DMS153 treated with DMSO at 0.1 percent for 48 hours (cell line): ENCODE results near the gene PTPRN2.

Experiments used
- DNase-seq: peaks from one replicate; lab custom pipeline; 2025; ENCODE audit not compliant: unreplicated experiment; lab: John Stamatoyannopoulos, UW

The PTPRN2 gene

DNA sequence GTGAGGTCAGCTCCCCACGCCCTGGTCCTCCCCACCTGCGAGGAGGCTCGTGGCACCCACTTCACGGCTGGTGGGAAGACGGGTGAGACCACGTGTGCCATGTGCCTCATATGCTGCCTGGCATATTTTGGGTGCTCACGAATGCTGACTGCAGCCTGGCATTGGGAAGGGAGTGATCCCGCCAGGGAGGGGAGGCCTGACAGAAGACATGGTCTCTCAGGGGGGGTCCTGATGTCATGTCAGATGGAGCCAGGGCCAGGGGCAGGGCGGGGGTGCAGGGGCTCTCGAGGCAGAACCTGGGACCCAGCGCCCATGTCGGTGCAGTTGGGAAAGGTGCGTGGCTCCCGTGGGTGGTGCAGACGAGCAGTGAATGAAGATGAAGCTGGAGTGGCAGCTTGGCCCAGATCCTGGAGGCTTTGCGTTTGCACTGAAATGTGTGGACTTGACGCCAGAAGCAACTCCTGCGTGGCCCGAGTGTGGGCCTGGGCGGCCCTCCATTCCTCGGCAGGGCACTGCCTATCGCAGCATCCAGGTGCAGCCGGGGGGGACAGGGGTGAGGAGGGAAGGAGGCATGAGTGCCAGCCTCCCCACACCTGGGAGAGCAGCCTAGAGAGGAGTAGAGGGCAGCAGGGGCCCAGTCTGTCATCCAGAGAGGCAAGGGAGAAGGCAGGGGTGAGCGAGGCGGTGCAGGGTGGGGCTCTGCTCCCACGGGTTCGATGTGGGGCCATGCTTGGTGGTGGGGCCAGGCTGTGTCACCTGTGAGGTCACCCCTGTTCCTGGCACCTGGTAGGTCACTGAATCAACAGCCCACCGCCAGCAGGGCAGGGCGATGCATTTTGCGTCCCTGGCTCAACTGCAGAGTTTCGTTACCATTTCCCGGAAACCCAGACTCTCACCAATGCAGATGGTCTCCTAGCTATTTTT is 865.2 kb downstream of the PTPRN2 start:
- no peak for DNase-seq

GRCh38 chr7:157721468-157722136 is 866.0 kb downstream of the PTPRN2 start:
- DNase-seq, result no peak

DNA sequence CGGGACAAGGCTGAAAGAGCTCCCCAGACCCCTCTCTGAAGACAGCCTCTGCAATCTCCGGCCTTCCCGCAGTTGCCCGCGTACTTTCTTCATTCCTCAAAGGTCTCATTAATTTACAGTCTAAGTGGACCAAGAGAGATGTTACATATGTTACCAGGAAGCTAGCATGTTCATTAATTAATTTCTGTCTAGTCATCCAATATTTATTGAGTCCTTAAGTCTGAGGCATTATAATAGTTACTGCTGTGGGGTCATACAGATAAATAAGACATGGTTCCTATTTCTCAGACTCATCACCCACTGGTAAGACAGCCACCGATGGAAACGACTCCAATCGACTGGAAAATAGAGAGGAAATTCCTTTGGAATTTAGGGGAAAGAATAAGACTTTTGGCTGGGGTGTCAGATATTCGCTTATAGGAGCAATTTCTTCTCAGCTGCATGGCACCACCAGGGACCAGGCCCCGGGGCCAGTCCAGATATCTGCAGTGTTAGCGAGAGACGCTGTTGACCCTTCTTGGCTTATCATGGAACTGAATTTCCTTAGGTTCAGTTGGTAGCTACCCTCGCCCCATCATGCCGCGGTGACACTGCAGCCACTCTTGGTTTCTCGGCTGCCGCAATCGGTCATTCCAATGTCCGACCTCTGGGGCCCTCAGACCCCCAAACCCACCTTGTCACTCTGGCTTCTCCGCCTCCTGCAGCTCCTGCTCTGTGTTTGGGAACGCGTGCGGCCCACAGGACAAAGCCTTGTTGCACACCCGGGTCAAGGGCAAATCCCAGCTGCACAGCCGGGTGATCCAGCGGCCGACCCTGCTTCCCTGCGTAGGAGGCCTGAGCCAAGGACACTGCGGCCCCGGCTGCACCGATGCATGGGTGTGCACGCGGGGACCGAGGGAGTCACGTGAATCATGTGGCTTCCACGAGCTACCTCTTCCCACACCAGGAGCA is 867.6 kb downstream of the PTPRN2 start:
- DNase-seq, result no peak

- DNase-seq, result no peak
These were observed 868.5 kb downstream of the PTPRN2 start for GRCh38 chr7:157719008-157719682.

DNA sequence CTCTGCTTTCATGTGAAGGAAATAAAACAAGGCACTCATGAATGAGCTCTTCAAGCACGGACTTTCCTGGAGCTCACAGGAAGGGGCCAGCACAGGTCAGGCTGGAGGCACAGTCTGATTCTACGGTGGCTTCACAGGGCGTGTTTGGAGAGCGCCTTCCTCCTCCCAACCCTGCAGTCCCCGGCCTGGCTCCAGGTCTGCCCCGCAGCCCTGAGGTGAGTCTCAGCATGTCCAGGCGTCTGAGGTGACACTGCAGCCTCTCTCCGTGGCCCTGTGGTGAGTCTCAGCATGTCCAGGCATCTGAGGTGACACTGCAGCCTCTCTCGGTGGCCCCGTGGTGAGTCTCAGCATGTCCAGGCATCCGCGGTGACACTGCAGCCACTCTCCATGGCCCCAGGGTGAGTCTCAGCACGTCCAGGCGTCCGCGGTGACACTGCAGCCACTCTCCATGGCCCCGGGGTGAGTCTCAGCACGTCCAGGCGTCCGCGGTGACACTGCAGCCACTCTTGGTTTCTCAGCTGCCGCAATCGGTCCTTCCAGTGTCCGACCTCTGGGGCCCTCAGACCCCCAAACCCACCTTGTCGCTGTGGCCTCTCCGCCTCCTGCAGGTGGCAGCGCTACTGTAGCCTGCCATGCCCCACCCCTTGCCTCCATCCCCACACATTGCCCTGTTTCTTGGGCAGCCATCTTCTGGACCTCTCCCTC is 869.2 kb downstream of the PTPRN2 start:
- DNase-seq, result no peak

DNA sequence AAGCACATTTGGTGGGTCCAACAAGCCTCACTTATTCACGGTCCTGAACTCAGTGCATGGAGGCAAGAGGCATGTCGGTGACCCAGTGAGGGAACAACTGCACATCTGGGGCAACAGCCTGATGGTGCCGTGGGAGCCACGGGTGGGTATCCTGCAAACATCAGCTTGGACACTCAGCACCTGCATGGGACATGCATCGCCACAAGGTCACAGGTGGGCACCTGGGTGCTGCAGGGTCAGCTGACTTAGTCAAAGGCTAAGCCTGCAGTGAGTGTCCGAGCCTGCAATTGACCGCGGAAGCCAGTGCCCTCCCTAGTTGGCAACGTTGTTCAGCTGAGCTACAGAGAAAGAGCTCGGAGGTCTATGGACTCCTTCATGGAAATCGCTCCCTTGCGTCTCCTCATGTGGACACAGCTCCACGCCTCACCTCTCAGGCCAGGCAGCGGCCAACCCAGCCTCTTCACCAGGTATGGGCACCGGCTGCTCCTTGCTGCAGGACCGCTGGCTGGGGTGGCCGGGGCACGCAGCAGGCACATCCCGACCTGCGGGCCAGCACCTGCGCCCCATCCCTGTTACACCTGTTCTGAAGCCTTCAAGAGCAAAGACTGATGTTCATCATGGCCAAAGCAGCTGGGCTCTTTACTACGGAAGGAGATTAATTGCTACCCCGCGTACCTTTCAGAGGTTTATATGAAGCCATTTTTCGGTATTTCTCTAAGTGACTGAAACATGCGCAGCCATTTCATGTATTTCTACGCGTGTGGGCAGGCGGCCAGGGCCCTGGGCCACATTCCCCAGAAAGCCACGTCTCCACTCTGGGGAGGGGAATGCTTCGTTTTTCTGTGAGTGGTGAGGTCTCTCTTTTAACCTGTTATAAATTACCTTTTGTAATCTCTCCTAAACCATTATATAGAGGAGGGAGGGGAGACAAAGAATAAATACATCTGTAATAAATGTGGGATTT is 870.1 kb downstream of the PTPRN2 start:
- DNase-seq, result no peak

DNA sequence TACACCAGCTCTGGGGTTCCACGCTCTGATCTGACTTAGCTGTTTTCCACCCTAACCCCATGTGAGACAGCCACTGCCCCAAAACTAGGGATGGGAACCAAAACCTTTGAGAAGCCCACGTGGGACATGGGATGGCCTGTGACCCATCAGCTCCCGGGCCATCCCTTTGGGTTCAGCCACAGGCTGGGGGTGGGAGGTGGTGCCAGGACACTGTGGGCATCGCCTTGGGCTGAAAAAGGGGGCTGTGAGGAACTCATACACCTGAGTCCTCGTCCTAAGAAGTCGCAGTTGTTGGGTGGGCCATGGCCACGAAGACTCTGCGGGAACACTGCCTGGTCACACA is 871.7 kb downstream of the PTPRN2 start:
- DNase-seq, result no peak

DNA sequence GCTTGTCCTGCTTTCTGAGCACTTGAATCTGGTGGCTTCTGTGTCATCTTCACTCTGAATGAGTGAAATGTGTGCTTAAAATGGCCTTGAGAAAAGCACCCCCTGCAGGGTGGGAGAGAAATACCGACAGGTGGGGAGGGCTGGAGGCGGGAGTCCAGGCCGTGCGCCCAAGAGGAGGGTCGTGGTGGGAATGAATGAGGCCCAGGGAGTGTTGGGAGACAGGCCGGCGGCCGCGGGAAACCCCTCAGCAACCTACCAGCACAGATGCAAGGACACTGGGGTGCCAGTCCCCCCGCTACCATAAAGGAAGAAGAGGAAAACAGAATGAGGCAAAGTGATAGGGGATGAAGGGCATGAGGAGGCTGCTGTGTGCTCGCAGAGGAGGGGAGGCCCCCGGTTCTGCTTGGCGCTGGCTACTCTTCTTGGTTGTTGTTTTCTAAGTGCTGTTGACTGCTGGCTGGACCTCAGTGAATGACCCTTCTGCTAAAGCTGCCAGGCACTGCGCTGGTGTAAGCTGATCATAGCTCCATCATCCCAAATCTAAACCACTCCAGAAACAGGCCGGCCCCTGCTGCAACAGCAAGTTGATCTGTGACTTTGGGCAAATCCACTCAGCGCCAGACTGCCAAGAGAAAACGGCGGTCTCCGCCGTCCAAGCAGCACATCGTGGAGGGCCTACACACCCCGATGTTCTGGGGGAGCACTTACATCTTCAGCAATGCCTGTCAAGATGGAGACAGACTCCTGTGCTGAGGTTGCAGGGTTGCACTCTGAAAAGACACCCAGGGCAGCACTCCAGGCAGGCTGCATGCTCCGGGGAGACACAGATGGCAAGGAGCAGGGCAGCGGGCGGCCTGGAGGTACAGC is 872.3 kb downstream of the PTPRN2 start:
- DNase-seq, result no peak

DNA sequence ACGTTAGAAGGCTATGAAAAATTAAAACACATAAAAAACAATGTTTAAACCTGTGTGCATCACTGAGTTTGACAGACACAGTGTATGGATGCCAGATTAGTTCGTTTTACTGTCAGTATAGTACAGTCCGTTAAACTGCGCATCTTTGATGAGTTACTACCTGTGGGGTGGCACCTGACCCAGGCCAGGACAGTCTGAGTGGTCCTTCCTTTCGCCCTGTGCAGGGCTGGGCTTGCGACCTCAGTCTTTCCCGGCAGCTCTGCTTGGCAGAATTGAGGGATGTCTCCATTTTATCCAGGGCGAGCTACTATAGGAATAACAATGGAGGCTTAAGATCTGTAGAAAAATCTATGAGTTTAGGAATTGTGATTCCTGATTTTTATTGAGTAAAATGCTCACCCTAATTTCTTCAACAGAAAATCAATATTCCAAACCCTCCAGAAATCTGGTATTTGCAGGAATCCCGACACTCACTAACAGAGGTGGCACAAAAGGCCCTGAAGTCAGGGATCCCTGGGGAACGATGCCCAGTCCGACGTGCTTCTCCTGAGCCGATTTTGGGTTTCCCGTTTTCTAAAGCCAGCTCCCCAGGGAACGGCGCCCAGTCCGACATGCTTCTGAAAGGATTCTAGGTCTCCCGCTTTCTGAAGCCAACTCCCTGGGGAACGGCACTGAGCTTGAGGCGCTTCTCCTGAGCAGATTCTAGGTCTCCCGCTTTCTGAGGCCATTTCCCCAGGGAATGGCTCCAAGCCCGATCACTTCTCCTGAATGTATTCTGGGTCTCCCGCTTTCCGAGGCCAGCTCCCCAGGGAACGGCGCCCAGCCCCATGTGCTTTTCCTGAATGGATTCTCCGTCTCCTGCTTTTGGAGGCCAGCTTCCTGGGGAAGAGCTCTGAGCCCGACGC is 873.2 kb downstream of the PTPRN2 start:
- DNase-seq, result no peak

- DNase-seq, result no peak
These were observed 874.0 kb downstream of the PTPRN2 start for GRCh38 chr7:157713591-157713990.

GRCh38 chr7:157712666-157713235 is 874.9 kb downstream of the PTPRN2 start:
- no peak for DNase-seq

GRCh38 chr7:157711353-157711888 is 876.2 kb downstream of the PTPRN2 start:
- no peak for DNase-seq

DNA sequence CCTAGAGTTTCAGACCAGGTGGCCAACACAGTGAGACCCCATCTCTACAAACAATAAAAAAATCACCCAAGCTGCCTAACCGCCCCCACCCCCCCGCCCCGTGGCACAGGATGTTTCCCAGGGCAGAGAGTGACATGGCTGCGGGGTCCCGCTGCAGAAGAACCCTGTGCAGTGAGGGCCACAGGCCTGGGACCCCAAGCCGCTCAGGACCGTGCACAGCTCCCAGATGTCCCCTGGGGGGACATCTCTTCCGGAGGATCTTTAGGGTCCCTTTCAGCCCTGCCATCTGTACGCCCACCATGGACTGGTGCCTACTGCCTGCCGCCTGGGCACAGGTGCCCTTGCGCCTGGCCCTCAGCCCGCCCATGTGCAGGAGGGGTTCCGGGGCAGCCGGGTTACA is 877.2 kb downstream of the PTPRN2 start:
- DNase-seq, result no peak

- no peak for DNase-seq
These were observed 877.9 kb downstream of the PTPRN2 start for GRCh38 chr7:157709531-157710251.

DNA sequence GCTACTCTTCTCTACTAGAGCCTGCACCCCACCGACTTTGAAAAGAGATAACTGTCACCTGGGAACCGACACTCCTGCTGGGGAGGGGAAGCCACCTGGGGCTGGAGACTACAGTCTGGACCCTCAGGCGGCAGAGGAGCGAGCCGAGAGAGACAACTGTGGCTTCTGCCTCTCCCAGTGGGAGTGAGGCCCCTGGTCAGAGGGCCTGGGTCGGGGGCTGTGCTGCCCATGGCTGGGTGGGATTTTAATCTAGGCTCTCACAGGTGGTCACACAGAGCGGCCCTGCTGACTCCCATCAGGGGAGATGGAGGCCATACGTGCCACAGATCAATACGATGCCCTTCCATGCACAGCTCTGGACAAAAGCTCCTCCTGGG is 878.7 kb downstream of the PTPRN2 start:
- no peak for DNase-seq
